ENCODE measurements around the gene CPA2.

DNA sequence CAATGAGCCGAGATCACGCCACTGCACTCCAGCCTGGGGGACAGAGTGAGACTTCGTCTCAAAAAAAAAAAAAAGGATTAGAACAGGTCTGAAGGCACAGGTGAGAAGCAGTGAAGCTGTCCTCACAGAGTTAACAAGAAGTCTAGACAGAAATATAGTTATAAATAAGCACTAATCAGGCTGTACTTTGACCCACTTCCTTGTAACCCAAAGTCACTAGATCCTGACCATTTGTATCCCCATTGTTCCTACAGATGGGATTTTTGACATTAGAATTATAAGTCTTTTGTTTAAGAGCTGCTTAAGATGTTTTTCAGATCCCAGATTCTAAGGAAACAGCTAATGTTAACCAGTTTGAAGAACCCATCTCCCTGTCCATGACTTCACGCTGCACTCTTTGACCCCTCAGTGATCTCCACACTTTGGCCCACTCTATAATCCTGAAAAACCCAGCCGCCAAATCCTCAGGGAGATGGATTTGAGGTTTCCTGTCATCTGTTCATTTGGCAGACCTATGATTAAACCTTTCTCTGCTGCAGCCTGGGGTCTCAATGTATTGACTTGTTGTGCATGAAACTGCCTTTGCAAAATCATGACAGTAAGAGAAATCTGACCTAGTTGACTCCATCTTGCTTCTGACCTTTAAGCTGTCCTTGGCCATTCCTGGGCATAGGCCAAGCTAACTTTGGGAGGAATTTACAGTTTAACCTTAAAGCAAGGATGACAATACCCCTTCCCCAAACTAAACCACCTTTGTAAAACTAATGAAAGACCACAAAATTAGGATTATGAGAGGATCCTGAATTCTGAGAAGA, 47.6 kb upstream of the CPA2 start:
- TF ChIP-seq CTCF (IDR thresholded peaks at IDR 0.05): no peak
- TF ChIP-seq POLR2A (IDR thresholded peaks at IDR 0.05): no peak
- no peak for TF ChIP-seq EP300 (IDR thresholded peaks at IDR 0.05)

Data from tibial nerve (tissue), 4 donors.